Astrocyte of the hippocampus (primary cell): ENCODE data around the gene PEMT.

Experiments
- DNase-seq: peaks from one replicate; pipeline ENCODE4 v3.0.0; 2011; ENCODE audit warnings: low read depth, low spot score

PEMT gene

GRCh38 chr17:17535957-17536356 is 55.6 kb downstream of the PEMT start:
- peak; percentile 73 for DNase-seq

- DNase-seq: no peak
Measured at GRCh38 chr17:17533901-17534441, 57.5 kb downstream of the PEMT start.

- no peak for DNase-seq
Measured at GRCh38 chr17:17532991-17533390, 58.5 kb downstream of the PEMT start.

GRCh38 chr17:17531156-17531555 is 60.4 kb downstream of the PEMT start:
- DNase-seq: no peak

- DNase-seq: no peak
Measured at GRCh38 chr17:17528696-17529652, 62.5 kb downstream of the PEMT start.

- DNase-seq: no peak
Measured at GRCh38 chr17:17527956-17528500, 63.5 kb downstream of the PEMT start.

GRCh38 chr17:17527534-17527933 is 64.0 kb downstream of the PEMT start:
- DNase-seq: no peak

GRCh38 chr17:17526369-17526768 is 65.1 kb downstream of the PEMT start:
- DNase-seq: no peak

GRCh38 chr17:17525956-17526355 is 65.6 kb downstream of the PEMT start:
- DNase-seq: no peak

- DNase-seq: no peak
Measured at GRCh38 chr17:17525311-17525710, 66.2 kb downstream of the PEMT start.

GRCh38 chr17:17523731-17524490 is 67.6 kb downstream of the PEMT start:
- no peak for DNase-seq

GRCh38 chr17:17523001-17523730 is 68.3 kb downstream of the PEMT start:
- DNase-seq: peak; percentile 55

- no peak for DNase-seq
Measured at GRCh38 chr17:17520599-17521232, 70.8 kb downstream of the PEMT start.

- DNase-seq: no peak
Measured at GRCh38 chr17:17519886-17520285, 71.6 kb downstream of the PEMT start.

GRCh38 chr17:17518951-17519350 is 72.6 kb downstream of the PEMT start:
- no peak for DNase-seq

GRCh38 chr17:17518014-17518413 is 73.5 kb downstream of the PEMT start:
- DNase-seq: no peak

- DNase-seq: no peak
Measured at GRCh38 chr17:17516941-17517720, 74.4 kb downstream of the PEMT start.

- DNase-seq: peak; percentile 71
Measured at GRCh38 chr17:17515934-17516930, 75.3 kb downstream of the PEMT start.
